ENCODE data around the gene ANKRD22.

DNA sequence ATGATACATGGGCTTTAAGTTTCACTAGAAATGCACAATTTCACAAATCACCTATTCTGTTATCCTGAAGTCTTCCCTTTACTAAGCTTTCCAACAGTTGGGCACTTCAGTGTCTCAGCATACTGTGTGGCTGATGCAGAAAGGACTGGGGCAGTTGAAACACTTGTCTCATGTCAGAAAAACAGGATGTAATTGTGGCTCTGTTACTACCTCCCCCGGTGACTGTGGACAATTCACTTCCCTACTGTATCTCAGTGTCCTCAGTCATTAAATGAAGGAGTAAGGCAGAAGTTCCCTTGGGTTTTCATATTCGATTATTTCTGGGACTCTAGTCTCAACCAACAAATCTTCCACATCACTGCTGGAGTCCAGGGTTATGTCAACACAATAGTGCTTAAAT lies 17.9 kb downstream of the ANKRD22 start:
- TF ChIP-seq, protein P1, sequence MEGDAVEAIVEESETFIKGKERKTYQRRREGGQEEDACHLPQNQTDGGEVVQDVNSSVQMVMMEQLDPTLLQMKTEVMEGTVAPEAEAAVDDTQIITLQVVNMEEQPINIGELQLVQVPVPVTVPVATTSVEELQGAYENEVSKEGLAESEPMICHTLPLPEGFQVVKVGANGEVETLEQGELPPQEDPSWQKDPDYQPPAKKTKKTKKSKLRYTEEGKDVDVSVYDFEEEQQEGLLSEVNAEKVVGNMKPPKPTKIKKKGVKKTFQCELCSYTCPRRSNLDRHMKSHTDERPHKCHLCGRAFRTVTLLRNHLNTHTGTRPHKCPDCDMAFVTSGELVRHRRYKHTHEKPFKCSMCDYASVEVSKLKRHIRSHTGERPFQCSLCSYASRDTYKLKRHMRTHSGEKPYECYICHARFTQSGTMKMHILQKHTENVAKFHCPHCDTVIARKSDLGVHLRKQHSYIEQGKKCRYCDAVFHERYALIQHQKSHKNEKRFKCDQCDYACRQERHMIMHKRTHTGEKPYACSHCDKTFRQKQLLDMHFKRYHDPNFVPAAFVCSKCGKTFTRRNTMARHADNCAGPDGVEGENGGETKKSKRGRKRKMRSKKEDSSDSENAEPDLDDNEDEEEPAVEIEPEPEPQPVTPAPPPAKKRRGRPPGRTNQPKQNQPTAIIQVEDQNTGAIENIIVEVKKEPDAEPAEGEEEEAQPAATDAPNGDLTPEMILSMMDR (IDR thresholded peaks at IDR 0.05; ENCODE audit: insufficient read depth, low read depth, low read length), result no peak
- TF ChIP-seq EZH2 (IDR thresholded peaks at IDR 0.05; ENCODE audit: insufficient read depth, low read length), result no peak
